Thyroid gland (tissue), 4 donors: ENCODE data around the gene LGALS7B. TPM values are rescaled to one million over a fixed set of nuclear protein-coding genes. Genes with fewer than 3 reads are reported as not detected.
"Not testable (repeated sequence)": the region's sequence is repeated elsewhere in the genome, so short reads cannot be mapped to it uniquely, and the experiment has no call there.

Source experiments
- DNase-seq, 2 donors: peaks; one replicate each; pipeline ENCODE4 v3.0.0-alpha.2; 2019
- H3K27ac ChIP-seq, 3 donors: fragments of 200-600 bp; sonication (generic); 1 replicate in 2 of 3; 2 replicates in 1 of 3; pipeline ENCODE4 v1.5.1; 2016 to 2019; ENCODE audit warnings: mild to moderate bottlenecking in 1 of 3, moderate library complexity in 1 of 3
- H3K27me3 ChIP-seq: fragments of 200-600 bp; sonication (generic); one replicate; pipeline ENCODE4 v1.5.1; 2019
- H3K36me3 ChIP-seq, 2 donors: fragments of 200-600 bp; sonication (generic); one replicate each; pipeline ENCODE4 v1.5.1; 2016 to 2019
- H3K4me1 ChIP-seq, 2 donors: fragments of 200-600 bp; sonication (generic); one replicate each; pipeline ENCODE4 v1.5.1; 2017 to 2019
- H3K4me3 ChIP-seq, 3 donors: fragments of 200-600 bp; sonication (generic); replicated peaks in 1 of 3; 1 replicate in 2 of 3; 2 replicates in 1 of 3; pipeline ENCODE4 v1.5.1; 2016; ENCODE audit warnings: mild to moderate bottlenecking in 1 of 3
- H3K9me3 ChIP-seq: fragments of 200-600 bp; sonication (generic); one replicate; pipeline ENCODE4 v1.5.1; 2017
- CTCF ChIP-seq, 6 experiments: fragments of 200-600 bp in 3 of 6; fragments of 450-650 bp in 3 of 6; sonication (generic) in 3 of 6; IDR thresholded peaks; one replicate each; pipeline ENCODE4 v1.5.1; 2016 to 2019; ENCODE audit warnings: antibody characterized with exemption in 6 of 6, mild to moderate bottlenecking in 2 of 6, inconsistent platforms in 1 of 6, moderate library complexity in 1 of 6
- POLR2A ChIP-seq, 2 donors: fragments of 450-650 bp; IDR thresholded peaks; one replicate each; pipeline ENCODE4 v1.6.1; 2017; ENCODE audit warnings: antibody characterized with exemption in 2 of 2, mild to moderate bottlenecking in 2 of 2, moderate library complexity in 1 of 2
- WGBS, 2 donors: methylation state at CpG; one replicate each; pipeline ENCODE4 v1.1.5; 2017; 5-methylcytosine and 5-hydroxymethylcytosine counted together
- intact Hi-C: fragments of 100-400 bp; cut with DNase I; formaldehyde crosslinking; loops from one replicate; pipeline ENCODE4 v1.15.1; 2023
- total RNA-seq, 4 donors: library from RNA; depleted of rRNA; stranded (reverse); fragments of >200 nt; gene quantifications; one replicate each; pipeline ENCODE4 v1.2.3, GENCODE V29; 2016

Gene LGALS7B
- total RNA-seq, 4 donors from 2014 or later, result not detected

GRCh38 chr19:38773469-38774177 lies 15.4 kb upstream of the LGALS7B start, which contains the start of gene LGALS7:
Gene LGALS7, minus strand, starts transcription at chr19:38773517. Its CDS starts 25 bp downstream, at chr19:38773492.
- Histone ChIP-seq H3K36me3 (no peaks in the 10 kb centered on the region), H3K4me1 (peaks cover 8% of the 10 kb centered on the region in 2 donors), H3K9me3 (no peaks in the 10 kb centered on the region), H3K27me3 (no peaks in the 10 kb centered on the region), H3K4me3 (no peak within 1 kb of the TSS), H3K27ac (no peak within 1 kb of the TSS)
- intact Hi-C loops, result loop anchor here (10.0 kb wide), 1 partner anchor 51 kb away; no protein-coding TSS in a partner anchor
- no peak for DNase-seq
- no peak for TF ChIP-seq POLR2A (IDR thresholded peaks at IDR 0.05)
- TF ChIP-seq CTCF (IDR thresholded peaks at IDR 0.05), result no peak
- WGBS, 2 donors, result 82 to 83% methylated on average over 6 to 11 of the region's 14 CpGs

GRCh38 chr19:38774181-38774950 lies 14.6 kb upstream of the LGALS7B start:
- intact Hi-C loops, result loop anchor here (10.0 kb wide), 1 partner anchor 50 kb away; no protein-coding TSS in a partner anchor
- Histone ChIP-seq H3K27ac (no peak overlapping the region), H3K36me3 (no peaks in the 10 kb centered on the region), H3K27me3 (no peaks in the 10 kb centered on the region), H3K4me3 (no peak overlapping the region), H3K9me3 (no peaks in the 10 kb centered on the region), H3K4me1 (peaks cover 8% of the 10 kb centered on the region in 2 donors)
- WGBS, 2 donors, result 84 to 86% methylated on average over 13 of the region's 13 CpGs
- TF ChIP-seq POLR2A (IDR thresholded peaks at IDR 0.05) (no peak), CTCF (IDR thresholded peaks at IDR 0.05) (no peak)
- no peak for DNase-seq

GRCh38 chr19:38778733-38779132 lies 10.3 kb upstream of the LGALS7B start:
- 43 to 61% methylated on average over 7 of the region's 7 CpGs for WGBS, 2 donors
- no peaks in the 10 kb centered on the region for H3K9me3 ChIP-seq
- no peak for DNase-seq

DNA sequence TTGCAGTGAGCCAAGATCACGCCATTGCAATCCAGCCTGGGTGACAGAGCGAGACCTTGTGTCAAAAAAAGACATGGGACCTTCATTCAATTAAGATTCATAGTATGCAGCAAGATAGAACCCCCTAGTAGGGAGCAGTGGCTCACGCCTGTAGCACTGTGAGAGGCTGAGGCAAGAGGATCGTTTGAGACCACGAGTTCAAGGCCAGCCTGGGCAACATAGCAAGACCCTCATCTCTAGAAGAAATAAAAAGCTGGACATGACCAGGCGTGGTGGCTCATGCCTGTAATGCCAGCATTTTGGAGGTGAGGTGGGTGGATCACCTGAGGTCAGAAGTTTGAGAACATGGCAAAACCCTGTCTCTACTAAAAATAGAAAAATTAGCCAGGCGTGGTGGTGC lies 8.6 kb upstream of the LGALS7B start:
- no peak for DNase-seq
- Histone ChIP-seq H3K9me3 (no peaks in the 10 kb centered on the region), H3K27me3 (no peaks in the 10 kb centered on the region), H3K4me3 (no peak overlapping the region), H3K4me1 (no peaks in the 10 kb centered on the region), H3K27ac (no peak overlapping the region), H3K36me3 (no peaks in the 10 kb centered on the region)
- whole genome bisulfite sequencing, 2 donors, result 85 to 88% methylated on average over 7 of the region's 7 CpGs
- no peak for TF ChIP-seq CTCF (IDR thresholded peaks at IDR 0.05)
- TF ChIP-seq POLR2A (IDR thresholded peaks at IDR 0.05), result no peak
- intact Hi-C loops, result no loop called here

More at GRCh38 chr19:38778733-38779132, 10.3 kb upstream of the LGALS7B start:
- H3K36me3 ChIP-seq, result no peaks in the 10 kb centered on the region
- H3K27me3 ChIP-seq, result no peaks in the 10 kb centered on the region
- intact Hi-C loops, result loop anchor here (10.0 kb wide), 1 partner anchor 46 kb away; no protein-coding TSS in a partner anchor
- no peak for TF ChIP-seq POLR2A (IDR thresholded peaks at IDR 0.05)
- TF ChIP-seq CTCF (IDR thresholded peaks at IDR 0.05), result no peak
- no peaks in the 10 kb centered on the region for H3K4me1 ChIP-seq
- no peak overlapping the region for H3K4me3 ChIP-seq
- no peak overlapping the region for H3K27ac ChIP-seq

- WGBS, 2 donors, result 79 to 84% methylated on average over 7 of the region's 7 CpGs
- H3K9me3 ChIP-seq, result no peaks in the 10 kb centered on the region
- H3K27ac ChIP-seq, result no peak overlapping the region
- no peaks in the 10 kb centered on the region for H3K27me3 ChIP-seq
- H3K4me3 ChIP-seq, result no peak overlapping the region
- H3K36me3 ChIP-seq, result no peaks in the 10 kb centered on the region
- H3K4me1 ChIP-seq, result no peaks in the 10 kb centered on the region
- intact Hi-C loops, result no loop called here
- DNase-seq, result no peak
- TF ChIP-seq POLR2A (IDR thresholded peaks at IDR 0.05), result no peak
- TF ChIP-seq CTCF (IDR thresholded peaks at IDR 0.05), result no peak
Observed at GRCh38 chr19:38781058-38781457, 7.9 kb upstream of the LGALS7B start.

- H3K4me1 ChIP-seq, DNase-seq, H3K27ac ChIP-seq, H3K9me3 ChIP-seq, H3K4me3 ChIP-seq, intact Hi-C loops, H3K36me3 ChIP-seq, H3K27me3 ChIP-seq: not testable (repeated sequence)
- WGBS, 2 donors, result 82 to 85% methylated on average over 13 of the region's 13 CpGs
Observed at GRCh38 chr19:38782212-38782611, 6.8 kb upstream of the LGALS7B start.
